Kidney tubule cell (primary cell): ENCODE data around the gene ERCC6.
A peak's percentile ranks its signal among the peaks of the same experiment; 100 is the strongest.

Experiments
- DNase-seq: peaks from one replicate; pipeline ENCODE4 v3.0.0-alpha.2; 2018; ENCODE audit warnings: low spot score

Gene ERCC6

DNA sequence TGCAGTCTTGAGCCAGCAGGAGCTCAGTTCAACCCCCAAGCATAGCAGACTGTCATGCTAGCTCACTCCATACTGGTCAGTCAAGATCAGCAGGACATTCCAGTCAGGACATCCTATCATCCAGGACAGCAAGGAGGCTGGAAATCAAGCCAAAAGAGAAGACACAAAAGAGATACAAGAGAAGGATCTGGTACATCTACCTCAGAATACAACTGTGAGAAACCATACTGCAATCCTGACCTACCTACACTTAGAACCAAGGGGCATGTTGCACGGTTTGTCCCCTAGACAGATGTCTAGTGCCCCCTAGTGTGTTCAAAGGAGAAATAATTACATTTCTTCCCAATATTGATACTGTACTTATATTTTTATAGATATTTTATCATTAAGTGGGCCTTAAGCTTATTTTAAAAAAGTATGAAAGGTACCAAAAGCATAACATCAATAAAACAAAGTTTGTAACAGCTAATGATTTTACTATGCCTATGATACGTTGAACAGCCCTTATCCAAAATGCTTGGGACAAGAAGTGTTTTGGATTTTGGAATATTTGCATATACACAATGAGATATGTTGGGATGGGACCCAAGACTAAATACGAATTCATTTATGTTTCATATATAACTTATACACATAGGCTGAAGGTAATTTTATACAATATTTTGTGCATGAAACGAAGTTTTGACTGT lies 26.7 kb downstream of the ERCC6 start:
- DNase-seq, result peak; percentile 50

DNA sequence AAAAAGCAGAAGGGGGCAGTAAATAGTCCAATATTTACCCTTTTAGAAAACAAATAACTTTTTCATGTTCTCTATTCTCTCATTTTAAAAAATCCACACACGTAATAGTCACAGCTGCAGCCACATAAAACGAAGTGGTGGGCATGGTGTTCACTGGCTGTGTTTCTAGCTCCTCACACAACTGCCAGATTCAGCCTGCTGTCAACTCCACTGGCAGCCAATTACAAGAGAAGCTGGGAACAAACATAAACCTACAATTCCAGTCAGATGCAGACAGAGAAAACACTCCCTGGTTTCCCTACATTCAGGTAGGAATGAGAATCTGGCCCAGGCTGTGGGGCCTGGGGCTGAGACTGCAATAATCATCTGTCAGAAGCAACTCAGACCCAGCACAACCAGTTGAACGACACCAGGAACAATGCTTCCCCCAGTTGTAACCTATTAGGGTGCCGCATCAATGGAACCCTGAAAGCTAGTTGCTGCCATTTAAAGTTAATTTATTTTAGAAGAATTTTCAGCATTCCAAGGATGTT lies 29.1 kb downstream of the ERCC6 start:
- no peak for DNase-seq

GRCh38 chr10:49508654-49509053 lies 30.3 kb downstream of the ERCC6 start:
- DNase-seq, result no peak

DNA sequence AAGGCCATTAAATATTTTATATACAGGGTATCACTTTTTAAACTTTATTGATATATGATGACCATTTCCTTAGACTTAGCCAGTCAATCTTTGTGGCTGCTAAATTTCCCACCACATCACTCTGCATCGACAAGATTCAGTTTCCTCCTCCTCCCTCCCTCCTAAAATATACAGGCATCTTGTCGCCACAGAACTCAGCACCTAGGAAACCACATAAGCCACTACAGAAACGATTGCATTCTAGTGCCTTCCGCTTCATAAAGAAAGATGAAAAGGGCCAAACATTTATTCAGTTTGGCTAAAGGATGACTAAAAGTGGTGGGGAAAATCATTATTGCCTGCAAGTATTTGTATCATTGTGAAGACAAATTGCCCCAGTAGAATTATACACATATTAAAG lies 30.7 kb downstream of the ERCC6 start:
- no peak for DNase-seq

GRCh38 chr10:49505589-49505988 lies 33.3 kb downstream of the ERCC6 start:
- DNase-seq, result no peak

- no peak for DNase-seq
Observed at GRCh38 chr10:49505076-49505475, 33.8 kb downstream of the ERCC6 start.

DNA sequence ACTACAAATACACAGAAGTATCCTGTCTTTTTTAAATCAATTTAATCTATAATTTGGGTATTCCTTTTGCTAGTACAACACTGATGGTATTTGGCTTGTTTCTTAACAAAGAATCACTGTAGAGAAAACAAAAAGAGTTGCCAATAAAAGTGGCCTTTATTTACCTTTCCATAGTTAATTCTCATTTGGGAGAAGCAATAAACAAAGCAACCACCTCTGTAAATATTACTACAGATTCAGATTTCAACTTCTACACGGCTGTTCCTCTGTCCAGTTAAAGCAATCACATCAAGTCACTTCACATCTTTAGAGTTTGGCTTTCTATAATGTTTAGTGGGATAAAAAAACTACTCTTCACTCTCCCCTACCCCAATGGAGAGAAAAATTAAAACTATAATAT lies 34.4 kb downstream of the ERCC6 start:
- no peak for DNase-seq

DNA sequence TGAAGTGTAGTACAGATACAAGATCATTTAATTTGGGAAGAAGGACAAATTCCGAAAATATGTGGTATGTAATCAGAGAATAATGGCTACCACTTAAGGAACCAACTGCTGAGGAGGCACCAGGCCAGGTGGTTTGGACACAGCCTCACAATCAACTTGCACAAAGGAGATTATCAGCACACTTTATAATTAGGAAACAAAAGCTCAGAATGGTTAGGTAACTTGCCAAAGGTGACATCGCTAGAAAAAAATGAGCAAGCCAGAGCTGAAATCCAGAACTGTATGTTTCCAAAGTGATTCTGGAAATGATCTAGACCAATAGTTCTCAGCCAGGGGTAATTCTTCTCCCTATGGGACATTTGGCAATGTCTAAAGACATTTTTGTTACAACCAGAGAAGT lies 36.6 kb downstream of the ERCC6 start:
- DNase-seq, result no peak

DNA sequence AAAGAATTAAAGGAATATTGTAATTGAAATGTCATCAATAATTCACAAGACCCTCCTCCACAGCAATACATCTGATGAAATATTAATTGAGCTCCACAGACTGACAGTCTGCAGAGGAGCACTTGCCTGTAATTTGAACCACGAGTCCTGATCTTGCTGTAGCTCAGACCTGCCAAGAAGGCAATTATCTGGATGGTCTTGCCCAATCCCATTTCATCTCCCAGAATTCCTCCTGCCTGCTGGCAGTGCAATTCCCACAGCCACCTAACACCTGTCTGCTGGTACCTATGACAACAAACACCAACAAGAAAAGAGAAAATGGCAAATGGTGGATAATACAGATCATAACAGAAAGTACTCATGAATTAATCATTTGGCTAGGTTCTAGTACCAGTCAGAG lies 38.5 kb downstream of the ERCC6 start:
- no peak for DNase-seq

DNA sequence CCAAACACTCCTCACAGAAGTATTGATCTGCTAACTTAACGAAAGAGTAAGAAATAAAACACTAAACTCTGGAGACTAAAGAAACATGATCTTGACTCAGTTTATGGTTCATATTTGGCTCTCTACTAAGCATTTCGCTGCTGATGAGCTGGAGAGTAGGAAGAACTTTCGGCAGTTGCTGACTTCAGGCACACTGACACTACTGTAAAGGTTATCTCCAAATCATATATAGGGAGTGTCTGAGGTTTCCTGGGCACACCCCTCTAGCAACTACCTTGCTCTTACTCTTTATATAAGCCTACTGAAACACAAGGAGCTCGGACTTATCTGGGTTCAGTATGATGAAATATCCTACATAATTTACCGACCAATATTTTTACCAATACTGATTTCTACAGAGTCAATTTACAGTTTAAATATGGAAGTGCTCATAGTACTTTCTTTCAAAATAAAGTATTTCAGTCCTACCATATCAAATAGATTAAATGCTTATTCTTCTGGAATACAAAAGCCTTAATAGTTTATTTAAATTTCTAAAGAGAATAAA lies 39.5 kb downstream of the ERCC6 start:
- no peak for DNase-seq

DNA sequence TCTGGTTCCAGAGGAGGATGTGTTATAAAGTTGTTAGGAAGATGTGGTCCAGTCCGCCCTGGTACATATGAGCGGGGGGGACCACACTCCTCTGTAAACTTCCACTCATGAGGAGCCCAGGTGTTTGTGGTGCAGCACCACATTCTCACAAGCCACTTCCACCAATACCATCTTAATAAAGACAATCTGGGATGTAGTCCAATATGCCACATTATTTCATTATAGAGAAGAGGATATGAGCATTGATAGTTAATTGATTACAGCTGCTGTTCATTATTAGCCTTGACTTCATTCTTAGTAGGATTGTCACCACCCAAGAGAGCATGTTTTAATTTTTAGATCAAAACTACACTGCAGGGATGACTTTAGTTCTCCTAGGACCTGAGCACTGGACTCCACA lies 40.5 kb downstream of the ERCC6 start:
- no peak for DNase-seq

DNA sequence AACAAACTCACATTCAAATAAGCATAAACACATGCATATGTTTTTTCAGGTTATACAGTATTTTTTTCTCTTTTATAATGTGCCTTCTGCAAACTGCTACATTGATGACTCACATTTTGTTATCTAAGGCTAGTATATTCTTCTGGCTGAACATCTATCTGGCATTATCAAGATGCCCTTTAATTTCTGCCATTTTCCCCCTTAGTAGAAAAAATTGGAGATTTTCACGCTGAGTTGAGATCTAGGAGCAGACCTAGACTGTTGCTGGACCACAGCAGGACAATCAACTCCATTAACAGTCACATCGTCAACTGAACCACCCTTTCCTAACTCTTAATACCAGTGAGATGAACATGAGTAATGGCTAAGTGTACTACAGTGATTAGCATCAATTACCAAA lies 41.6 kb downstream of the ERCC6 start:
- DNase-seq, result no peak

DNA sequence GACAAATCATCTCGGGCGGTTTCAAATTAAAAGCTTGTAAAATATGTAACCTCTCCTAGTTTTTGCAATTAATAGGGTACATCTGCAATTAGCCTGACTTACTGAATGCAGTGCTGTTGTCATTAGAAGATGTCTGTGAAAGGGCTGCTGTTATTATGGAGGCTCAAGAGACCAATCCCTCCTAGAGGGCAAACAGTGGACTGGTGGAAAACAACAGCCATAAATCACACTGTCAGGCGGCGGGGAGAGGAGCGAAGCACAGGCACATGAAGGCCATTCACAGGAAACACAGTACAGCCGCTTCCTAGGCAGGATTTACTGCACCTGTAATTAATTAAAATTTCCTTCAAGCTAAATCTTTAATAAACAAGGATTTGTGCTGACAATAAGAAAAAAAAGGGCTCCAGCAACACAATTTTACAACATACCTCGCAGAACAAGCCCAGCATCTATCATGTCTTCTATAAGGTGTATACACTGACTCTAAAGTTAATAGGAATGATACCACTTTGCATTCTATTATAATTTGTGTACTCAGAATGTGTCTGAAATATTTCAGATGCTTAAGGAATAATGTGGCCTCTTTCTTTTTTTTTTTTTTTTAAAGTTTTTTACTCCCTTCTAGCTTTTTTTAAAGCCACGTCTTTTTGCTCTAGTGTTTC lies 50.7 kb downstream of the ERCC6 start:
- DNase-seq, result no peak

DNA sequence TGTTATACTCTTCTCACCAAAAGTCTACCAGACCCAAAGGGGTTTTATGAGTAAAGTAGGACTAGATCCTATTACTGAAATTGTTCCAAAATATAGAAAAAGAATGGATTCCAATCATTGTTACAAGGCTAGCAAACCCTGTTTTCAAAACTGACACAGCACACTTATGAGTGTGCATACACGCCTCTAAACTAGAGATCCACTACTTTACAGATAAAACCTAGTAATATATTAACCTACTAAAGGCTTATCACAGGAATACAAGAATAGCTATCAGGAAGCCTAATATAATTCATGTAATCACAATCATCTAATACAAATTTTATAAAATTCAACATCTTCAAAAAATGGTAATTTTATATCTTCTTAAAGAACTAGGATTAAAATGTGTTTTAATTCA lies 52.2 kb downstream of the ERCC6 start:
- DNase-seq, result no peak

DNA sequence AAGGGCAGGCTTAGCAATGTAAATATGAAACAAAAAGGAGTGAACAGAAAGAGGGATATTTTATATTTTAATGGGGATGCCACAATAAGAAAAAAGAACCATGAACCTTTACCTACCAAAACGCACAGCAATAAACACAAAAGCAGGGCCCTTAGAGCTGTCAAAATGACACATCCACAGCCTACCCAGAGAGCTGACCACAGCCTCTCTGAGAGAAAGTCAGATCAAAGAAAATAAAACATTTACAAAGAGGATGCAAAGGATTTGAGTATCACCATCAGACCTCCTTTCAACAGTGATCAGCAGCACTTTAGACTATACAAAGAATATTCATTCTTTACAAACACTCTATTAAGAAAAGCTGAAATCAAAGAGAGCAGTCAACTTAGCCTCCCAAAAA lies 52.9 kb downstream of the ERCC6 start:
- no peak for DNase-seq

GRCh38 chr10:49484486-49485235 lies 54.3 kb downstream of the ERCC6 start:
- DNase-seq, result no peak

DNA sequence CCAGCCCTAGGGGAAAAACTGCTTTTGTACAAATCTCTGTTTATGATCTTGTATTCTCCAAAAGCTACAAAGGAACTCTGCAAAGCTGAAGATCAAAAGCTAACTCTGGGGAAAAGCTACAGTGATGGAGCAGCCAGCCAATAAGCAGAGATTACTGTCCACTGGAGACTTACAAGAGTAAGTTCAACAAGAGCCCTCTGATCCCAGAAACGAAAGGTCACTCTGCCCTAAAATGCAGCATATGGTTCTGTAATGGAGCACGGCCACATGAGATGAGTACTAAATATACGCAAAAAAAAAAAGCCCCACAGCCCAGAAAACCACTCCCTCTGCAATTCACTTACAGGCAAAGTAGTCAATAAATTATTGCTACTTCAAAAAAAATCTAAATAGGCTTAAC lies 60.1 kb downstream of the ERCC6 start:
- no peak for DNase-seq

DNA sequence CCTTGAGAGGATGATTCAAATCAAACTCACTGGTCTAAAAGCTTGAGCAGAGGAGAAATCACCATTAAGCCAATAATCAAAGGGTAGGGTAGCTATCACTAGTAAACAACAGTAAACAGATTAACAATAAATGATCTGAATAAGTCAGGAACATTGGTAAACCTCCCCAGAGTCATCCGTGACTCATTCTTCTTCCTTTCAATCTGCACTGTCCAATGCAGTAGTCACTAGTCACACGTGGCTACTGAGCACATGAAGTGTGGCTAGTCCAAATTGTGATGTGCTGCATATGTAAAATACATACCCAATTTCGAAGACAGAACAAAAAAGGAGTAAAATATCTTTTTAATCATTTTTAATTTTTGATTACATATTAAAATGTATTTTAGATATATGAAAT lies 64.0 kb downstream of the ERCC6 start:
- peak; percentile 42 for DNase-seq

DNA sequence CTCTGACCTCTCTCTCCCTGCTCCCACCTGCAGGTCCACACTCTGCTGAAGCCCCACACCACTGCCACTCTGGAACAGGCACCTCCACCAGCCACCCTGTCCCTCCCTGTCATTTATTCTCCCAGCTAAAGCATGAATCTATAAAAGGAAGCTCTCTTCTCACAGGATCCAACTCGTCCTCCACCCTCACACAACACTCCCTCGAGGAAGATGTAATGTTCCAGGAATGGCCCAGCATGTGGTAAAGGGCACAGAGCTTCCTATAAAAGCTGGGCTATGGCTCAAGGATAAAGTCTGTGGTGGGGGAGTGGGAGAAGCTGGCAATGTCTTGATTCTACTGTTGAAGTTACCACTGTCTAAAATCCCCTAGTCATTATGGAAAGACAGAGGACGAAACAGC lies 67.4 kb downstream of the ERCC6 start:
- DNase-seq, result no peak

GRCh38 chr10:49465736-49466135 lies 73.2 kb downstream of the ERCC6 start:
- no peak for DNase-seq
